AG09309 (cell line): ENCODE measurements around the gene TMEM236.
A peak's percentile ranks its signal among the peaks of the same experiment; 100 is the strongest.

Source experiments
- DNase-seq: peaks from one replicate; pipeline ENCODE4 v3.0.0-alpha.2; 2010; ENCODE audit warnings: low read depth
- H3K4me3 ChIP-seq: 2 replicates; pipeline ENCODE4 v1.5.1; 2011; ENCODE audit warnings: mild to moderate bottlenecking, low read depth, low read length, moderate library complexity; ENCODE audit not compliant: control insufficient read depth
- CTCF ChIP-seq: IDR thresholded peaks from 2 replicates; pipeline ENCODE4 v1.5.1; 2011; ENCODE audit warnings: mild to moderate bottlenecking, low read depth, low read length, inconsistent platforms; ENCODE audit not compliant: insufficient read depth, control insufficient read depth; ENCODE audit errors: missing control alignments

The TMEM236 gene

GRCh38 chr10:17782921-17783665 lies 31.1 kb downstream of the TMEM236 start:
- no peak overlapping the region for H3K4me3 ChIP-seq
- no peak for TF ChIP-seq CTCF
- DNase-seq = no peak

DNA sequence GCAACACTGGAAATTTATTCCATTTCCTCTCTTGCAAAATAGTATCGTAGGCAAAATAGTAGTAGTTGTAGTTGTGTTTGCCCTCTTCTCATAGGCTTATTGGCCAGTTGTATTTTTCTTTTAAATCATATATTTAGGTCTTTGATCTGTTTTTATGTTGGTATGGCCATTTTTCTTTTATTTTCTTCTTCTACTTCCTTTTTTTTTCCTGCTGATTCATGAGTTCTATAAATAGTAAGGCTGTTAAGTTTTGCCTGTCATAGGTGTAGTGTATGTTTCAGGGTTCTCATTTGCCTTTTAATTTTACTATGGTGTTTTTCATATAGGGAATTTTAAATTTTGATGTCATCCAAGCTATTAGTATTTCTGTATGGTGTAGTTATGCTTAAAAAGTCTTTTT lies 31.8 kb downstream of the TMEM236 start:
- no peak for TF ChIP-seq CTCF
- DNase-seq = no peak
- H3K4me3 ChIP-seq = no peak overlapping the region

DNA sequence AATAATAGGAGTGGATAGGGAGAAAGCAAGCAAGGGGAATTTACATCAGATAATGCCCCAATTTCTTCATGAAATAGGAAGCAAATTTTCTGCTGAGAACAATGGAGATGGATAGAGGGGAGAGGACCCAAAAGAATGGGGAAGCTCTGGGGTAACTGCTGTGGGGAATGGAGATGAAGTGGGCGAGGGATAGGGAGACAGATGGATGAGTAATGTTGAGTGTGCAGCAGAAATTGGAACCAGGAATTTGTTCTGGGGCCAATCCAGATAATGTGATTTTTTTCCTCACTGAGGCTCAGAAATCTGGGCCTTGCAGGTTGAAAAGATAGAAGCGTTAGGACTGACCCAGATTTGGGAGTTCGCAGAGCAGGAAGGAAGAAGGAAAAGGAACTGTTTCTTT lies 32.7 kb downstream of the TMEM236 start:
- H3K4me3 ChIP-seq = no peak overlapping the region
- no peak for TF ChIP-seq CTCF
- no peak for DNase-seq

- TF ChIP-seq CTCF = no peak
- DNase-seq = no peak
These were observed 33.4 kb downstream of the TMEM236 start for GRCh38 chr10:17785276-17785930.

DNA sequence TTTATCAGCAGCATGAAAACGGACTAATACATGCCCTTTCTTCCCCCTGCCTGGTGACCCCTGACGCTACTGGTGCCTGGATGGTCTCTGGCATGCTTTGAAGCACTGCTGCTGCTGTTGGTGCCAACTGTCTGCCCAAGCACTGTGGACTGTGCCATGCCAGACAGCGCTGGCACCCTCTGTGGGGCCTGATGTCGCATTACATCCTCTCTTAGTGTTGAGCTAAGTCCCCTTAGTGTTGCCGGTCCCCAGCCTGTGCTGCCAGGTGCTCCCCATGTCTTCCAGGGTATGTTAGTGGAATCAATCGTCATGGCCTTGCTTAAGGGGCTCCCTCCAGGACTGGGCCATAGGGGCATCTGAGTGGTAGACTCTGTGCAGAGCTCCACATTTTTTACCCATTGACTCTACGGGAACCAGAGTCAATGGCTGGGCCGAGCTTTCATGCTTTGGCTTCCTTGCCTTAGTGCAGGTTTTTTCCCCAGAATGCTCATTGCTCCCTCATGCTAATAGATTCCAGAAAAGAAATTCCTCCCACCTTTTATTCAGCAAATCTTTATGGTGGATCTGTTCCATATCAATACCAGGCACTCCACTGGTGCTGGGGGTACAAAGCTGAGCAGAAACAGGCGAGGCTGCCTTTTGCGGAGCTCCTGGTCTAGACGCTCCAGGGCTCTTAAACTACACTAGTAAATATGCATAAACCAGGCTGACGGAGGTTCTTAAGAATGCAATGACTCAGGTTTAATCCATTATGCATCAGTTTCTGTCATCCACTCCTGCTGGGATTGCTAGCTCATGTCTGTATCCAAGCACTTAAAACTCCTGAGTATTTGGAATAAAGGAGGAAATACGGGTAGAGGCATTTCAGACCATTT lies 35.3 kb downstream of the TMEM236 start:
- H3K4me3 ChIP-seq = no peak overlapping the region
- DNase-seq = peak; percentile 88
- no peak for TF ChIP-seq CTCF

More at GRCh38 chr10:17785276-17785930, 33.4 kb downstream of the TMEM236 start:
- H3K4me3 ChIP-seq = no peak overlapping the region

GRCh38 chr10:17788646-17789045 lies 36.6 kb downstream of the TMEM236 start:
- H3K4me3 ChIP-seq = no peak overlapping the region
- no peak for DNase-seq
- TF ChIP-seq CTCF = no peak
